Right atrium auricular region (tissue), 2 donors: ENCODE measurements around the gene GARIN5A. TPM values are rescaled to one million over a fixed set of nuclear protein-coding genes. Genes with fewer than 3 reads are reported as not detected.
"Not testable (repeated sequence)": the region's sequence is repeated elsewhere in the genome, so short reads cannot be mapped to it uniquely, and the experiment has no call there.

Experiments used
- DNase-seq: peaks from one replicate; pipeline ENCODE4 v3.0.0-alpha.2; 2019; ENCODE audit warnings: low spot score
- H3K27ac ChIP-seq, 2 donors: fragments of 200-600 bp; sonication (generic); 1 replicate in 1 of 2; 2 replicates in 1 of 2; pipeline ENCODE4 v1.5.1; 2016 to 2019
- H3K27me3 ChIP-seq, 2 donors: fragments of 200-600 bp; sonication (generic); one replicate each; pipeline versions ENCODE4 v1.5.1 to v1.6.0; 2017 to 2019
- H3K36me3 ChIP-seq: fragments of 200-600 bp; sonication (generic); one replicate; pipeline ENCODE4 v1.5.1; 2016
- H3K4me1 ChIP-seq, 2 donors: fragments of 200-600 bp; sonication (generic); one replicate each; pipeline versions ENCODE4 v1.5.1 to v1.6.0; 2017 to 2019
- H3K4me3 ChIP-seq, 2 donors: fragments of 200-600 bp; sonication (generic); 1 replicate in 1 of 2; 2 replicates in 1 of 2; pipeline ENCODE4 v1.5.1; 2017 to 2019; ENCODE audit warnings: mild to moderate bottlenecking in 1 of 2, moderate library complexity in 1 of 2
- H3K9me3 ChIP-seq, 2 donors: fragments of 200-600 bp; sonication (generic); one replicate each; pipeline ENCODE4 v1.5.1; 2019
- total RNA-seq, 2 donors: library from RNA; depleted of rRNA; stranded (reverse); fragments of >200 nt; gene quantifications; one replicate each; pipeline ENCODE4 v1.1.0, GENCODE V29; 2016
- TF ChIP-seq, protein P1 (sequence below), 2 donors: fragments of 200-600 bp; sonication (generic); IDR thresholded peaks; one replicate each; pipeline ENCODE4 v1.5.1; 2019; ENCODE audit warnings: antibody characterized with exemption in 2 of 2

Gene GARIN5A
- total RNA-seq, 2 donors from 2014 or later = 1.4 to 2.3 TPM

GRCh38 chr19:50449236-50449899, 27.3 kb downstream of the GARIN5A start:
- no peaks in the 10 kb centered on the region for H3K36me3 ChIP-seq
- no peaks in the 10 kb centered on the region for H3K4me1 ChIP-seq
- H3K4me3 ChIP-seq = no peak overlapping the region
- no peak for DNase-seq
- no peak overlapping the region for H3K27ac ChIP-seq
- H3K9me3 ChIP-seq = no peaks in the 10 kb centered on the region
- H3K27me3 ChIP-seq = no peaks in the 10 kb centered on the region
- TF ChIP-seq, protein P1, sequence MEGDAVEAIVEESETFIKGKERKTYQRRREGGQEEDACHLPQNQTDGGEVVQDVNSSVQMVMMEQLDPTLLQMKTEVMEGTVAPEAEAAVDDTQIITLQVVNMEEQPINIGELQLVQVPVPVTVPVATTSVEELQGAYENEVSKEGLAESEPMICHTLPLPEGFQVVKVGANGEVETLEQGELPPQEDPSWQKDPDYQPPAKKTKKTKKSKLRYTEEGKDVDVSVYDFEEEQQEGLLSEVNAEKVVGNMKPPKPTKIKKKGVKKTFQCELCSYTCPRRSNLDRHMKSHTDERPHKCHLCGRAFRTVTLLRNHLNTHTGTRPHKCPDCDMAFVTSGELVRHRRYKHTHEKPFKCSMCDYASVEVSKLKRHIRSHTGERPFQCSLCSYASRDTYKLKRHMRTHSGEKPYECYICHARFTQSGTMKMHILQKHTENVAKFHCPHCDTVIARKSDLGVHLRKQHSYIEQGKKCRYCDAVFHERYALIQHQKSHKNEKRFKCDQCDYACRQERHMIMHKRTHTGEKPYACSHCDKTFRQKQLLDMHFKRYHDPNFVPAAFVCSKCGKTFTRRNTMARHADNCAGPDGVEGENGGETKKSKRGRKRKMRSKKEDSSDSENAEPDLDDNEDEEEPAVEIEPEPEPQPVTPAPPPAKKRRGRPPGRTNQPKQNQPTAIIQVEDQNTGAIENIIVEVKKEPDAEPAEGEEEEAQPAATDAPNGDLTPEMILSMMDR (IDR thresholded peaks at IDR 0.05) = no peak

GRCh38 chr19:50447750-50448149, 28.9 kb downstream of the GARIN5A start:
- H3K4me3 ChIP-seq = no peak overlapping the region
- no peak for DNase-seq
- no peaks in the 10 kb centered on the region for H3K9me3 ChIP-seq
- H3K4me1 ChIP-seq = no peaks in the 10 kb centered on the region
- H3K27me3 ChIP-seq = no peaks in the 10 kb centered on the region
- TF ChIP-seq, protein P1 (IDR thresholded peaks at IDR 0.05) = no peak
- H3K27ac ChIP-seq = no peak overlapping the region
- H3K36me3 ChIP-seq = no peaks in the 10 kb centered on the region

DNA sequence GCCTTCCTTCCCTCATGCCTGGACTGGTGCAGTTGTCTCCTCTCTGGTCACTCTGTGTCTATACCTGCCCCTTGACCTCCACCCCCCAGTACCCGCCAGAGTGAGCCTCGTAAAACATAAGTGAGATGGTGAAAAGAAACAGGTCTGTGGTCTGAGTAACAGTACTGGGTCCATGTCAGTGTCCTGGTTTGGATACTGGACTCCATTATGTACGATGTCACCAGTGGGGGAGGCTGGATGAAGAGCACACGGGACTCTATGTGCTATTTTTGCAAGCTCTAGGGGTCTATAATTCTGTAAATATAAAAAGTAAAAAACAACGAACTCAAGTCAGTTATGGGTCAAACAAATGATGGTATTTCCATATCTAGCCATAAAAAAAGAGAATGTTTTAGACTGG, 29.6 kb downstream of the GARIN5A start:
- TF ChIP-seq, protein P1 (IDR thresholded peaks at IDR 0.05) = no peak
- H3K4me3 ChIP-seq = no peak overlapping the region
- no peaks in the 10 kb centered on the region for H3K4me1 ChIP-seq
- DNase-seq = no peak
- no peaks in the 10 kb centered on the region for H3K27me3 ChIP-seq
- H3K27ac ChIP-seq = no peak overlapping the region
- H3K36me3 ChIP-seq = no peaks in the 10 kb centered on the region
- no peaks in the 10 kb centered on the region for H3K9me3 ChIP-seq

- H3K27ac ChIP-seq = no peak overlapping the region
- H3K4me3 ChIP-seq = no peak overlapping the region
- H3K9me3 ChIP-seq = no peaks in the 10 kb centered on the region
- H3K27me3 ChIP-seq = no peaks in the 10 kb centered on the region
- no peak for DNase-seq
- TF ChIP-seq, protein P1 (IDR thresholded peaks at IDR 0.05) = no peak
- no peaks in the 10 kb centered on the region for H3K36me3 ChIP-seq
- no peaks in the 10 kb centered on the region for H3K4me1 ChIP-seq
Observed at GRCh38 chr19:50444059-50444458, 32.6 kb downstream of the GARIN5A start.

DNA sequence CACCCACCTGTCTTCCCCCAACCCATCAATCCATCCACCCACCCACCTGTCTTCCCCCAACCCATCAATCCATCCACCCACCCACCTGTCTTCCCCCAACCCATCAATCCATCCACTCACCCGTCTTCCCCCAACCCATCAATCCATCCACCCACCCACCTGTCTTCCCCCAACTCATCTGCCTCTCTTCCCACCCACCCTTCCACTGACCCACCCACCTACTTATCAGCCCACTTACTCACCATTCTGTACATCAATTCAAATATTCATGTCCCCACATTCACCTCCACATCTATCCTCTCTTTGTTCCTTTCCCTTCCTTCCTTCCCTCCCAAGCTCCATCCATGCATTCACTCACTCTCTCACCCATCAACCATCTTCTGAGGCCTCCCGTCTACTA, 37.5 kb downstream of the GARIN5A start:
- not testable (repeated sequence) for H3K36me3 ChIP-seq

GRCh38 chr19:50437862-50438449, 38.7 kb downstream of the GARIN5A start:
- Histone ChIP-seq H3K36me3 (no peaks in the 10 kb centered on the region), H3K27me3 (no peaks in the 10 kb centered on the region), H3K27ac (no peak overlapping the region), H3K4me3 (no peak overlapping the region), H3K9me3 (no peaks in the 10 kb centered on the region), H3K4me1 (no peaks in the 10 kb centered on the region)
- no peak for DNase-seq
- TF ChIP-seq, protein P1 (IDR thresholded peaks at IDR 0.05) = no peak

More for the DNA sequence above, 37.5 kb downstream of the GARIN5A start:
- not testable (repeated sequence) for H3K9me3 ChIP-seq, H3K27me3 ChIP-seq, H3K4me1 ChIP-seq, H3K4me3 ChIP-seq, H3K27ac ChIP-seq, DNase-seq
